ENCODE data around the gene PSPN.

- TF ChIP-seq CTCF (IDR thresholded peaks at IDR 0.05): no peak
- peak in 2 of 3 donors; percentile 45 to 62 for TF ChIP-seq POLR2AphosphoS5 (IDR thresholded peaks at IDR 0.05)
These were observed 49.4 kb upstream of the PSPN start for GRCh38 chr19:6424939-6425731.

Data from breast epithelium (tissue), 3 donors.